Activated CD8-positive, alpha-beta T cell treated with anti-CD3 and anti-CD28 coated beads, Interleukin-2, amount 10 ng/mL, durations not matched to agents 7 days and 5 days (primary cell): ENCODE data around the gene NDST1. TPM values are rescaled to one million over a fixed set of nuclear protein-coding genes. Genes with fewer than 3 reads are reported as not detected.

Experiments
- ATAC-seq: fragments of 150-1000 bp; cut with Tn5 transposase; one replicate; pipeline ENCODE4 v1.10.0; 2021; ENCODE audit warnings: moderate library complexity
- CTCF ChIA-PET: fragments of 350-600 bp; sonication (Branson Sonifier 250); formaldehyde crosslinking; loops from one replicate; lab custom pipeline; 2021; ENCODE audit warnings: antibody characterized with exemption; lab: Charles Lee
- POLR2A ChIA-PET: fragments of 350-600 bp; sonication (Branson Sonifier 250); formaldehyde crosslinking; loops from one replicate; lab custom pipeline; 2021; ENCODE audit warnings: antibody characterized with exemption; lab: Charles Lee
- DNase-seq: peaks from one replicate; pipeline ENCODE4 v3.0.0-alpha.2; 2020
- H3K27ac Mint-ChIP-seq: one replicate; pipeline ENCODE4 v1.8.0; 2021; ENCODE audit warnings: mild to moderate bottlenecking, mixed read lengths
- H3K27me3 Mint-ChIP-seq: one replicate; pipeline ENCODE4 v1.8.0; 2021; ENCODE audit warnings: low read depth, mixed read lengths
- H3K36me3 Mint-ChIP-seq: one replicate; pipeline ENCODE4 v1.8.0; 2021; ENCODE audit warnings: low read depth, mixed read lengths
- H3K4me1 Mint-ChIP-seq: one replicate; pipeline ENCODE4 v1.8.0; 2021; ENCODE audit warnings: low read depth, mixed read lengths
- H3K4me3 Mint-ChIP-seq: one replicate; pipeline ENCODE4 v1.8.0; 2021; ENCODE audit warnings: mild to moderate bottlenecking, mixed read lengths
- H3K9me3 Mint-ChIP-seq: one replicate; pipeline ENCODE4 v1.8.0; 2022; ENCODE audit warnings: mixed read lengths; ENCODE audit not compliant: insufficient read depth
- total RNA-seq, 2 experiments: library from RNA; stranded (reverse); gene quantifications; one replicate each; pipeline ENCODE4 v1.2.3, GENCODE V29; 2021

Gene NDST1
- total RNA-seq, 2 experiments from 2014 or later = 0.63 TPM

DNA sequence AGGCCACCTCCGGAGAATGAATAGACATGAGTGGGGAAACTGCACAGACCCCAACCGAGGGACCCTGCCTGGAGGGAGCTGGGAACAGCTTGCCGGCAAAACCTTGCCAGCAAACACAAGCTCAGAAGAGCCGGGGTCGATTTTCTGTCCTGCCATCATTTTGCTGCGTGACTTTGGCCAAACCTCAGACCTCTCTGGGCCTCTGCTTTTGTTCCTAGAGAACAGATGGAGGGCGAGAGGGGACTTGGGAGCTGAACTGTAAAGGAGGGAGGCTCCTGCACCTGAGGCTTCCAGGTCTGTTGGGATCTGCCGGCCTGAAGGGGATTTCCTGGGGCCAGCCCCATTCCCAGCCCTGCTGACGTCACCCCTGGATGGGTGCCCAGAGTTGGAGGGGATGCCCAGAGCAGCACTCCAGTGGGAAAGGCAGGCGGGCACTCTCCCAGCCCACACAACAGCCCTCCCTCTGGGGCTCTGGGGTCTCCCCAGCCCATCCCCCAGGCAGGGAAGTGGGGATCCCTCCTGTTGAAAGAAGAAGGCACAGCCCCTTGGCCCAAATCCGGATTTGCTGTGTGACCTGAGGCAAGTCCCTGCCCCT, 92.1 kb downstream of the NDST1 start:
- Mint-ChIP-seq H3K27ac (no peak overlapping the region), H3K4me1 (no peaks in the 10 kb centered on the region)

DNA sequence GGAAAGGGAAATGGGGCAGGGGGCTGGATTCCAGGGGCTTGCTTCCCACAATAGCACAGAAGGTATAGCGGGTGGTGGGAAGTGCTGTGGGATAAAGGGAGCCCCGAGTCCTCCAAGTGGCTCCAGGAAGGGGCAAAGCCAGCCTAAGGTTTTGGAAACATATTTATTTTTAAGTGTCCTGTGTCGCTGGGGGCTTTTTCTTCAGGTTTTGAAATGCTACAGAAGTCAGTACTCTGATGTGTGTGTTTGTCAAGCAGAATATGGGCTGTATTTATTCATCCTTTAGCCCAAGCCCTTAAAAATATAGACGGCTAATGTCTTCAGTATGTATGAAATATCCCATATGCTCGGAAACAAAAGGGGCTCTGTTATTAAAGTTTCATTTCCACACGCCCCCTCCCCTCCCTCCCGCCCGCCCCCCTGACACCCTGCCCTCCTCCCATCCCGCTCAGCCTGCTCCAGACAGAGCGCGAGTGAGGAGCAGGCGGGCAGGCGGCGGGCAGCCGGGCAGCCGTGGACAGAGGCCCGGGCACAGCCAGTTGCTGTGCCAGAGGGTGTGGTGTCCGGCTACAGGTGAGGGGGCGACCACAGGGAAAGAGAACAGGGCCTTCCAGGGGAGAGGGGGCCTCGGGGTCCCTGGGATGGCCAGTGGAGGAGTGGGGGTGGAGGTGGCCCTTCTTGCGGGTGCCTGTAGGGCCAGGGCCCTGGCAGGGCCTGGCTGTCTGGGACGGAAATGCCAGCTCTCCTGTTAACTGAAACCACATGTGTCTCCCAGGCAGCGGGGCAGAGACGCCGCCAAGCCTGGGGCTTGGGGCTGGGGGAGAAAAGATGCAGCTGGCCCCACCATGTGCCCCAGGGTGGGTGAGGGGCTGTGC, 92.9 kb downstream of the NDST1 start:
- ChIA-PET POLR2A (no interaction called here), CTCF (no interaction called here)
- no peak overlapping the region for H3K27ac Mint-ChIP-seq
- H3K36me3 Mint-ChIP-seq = no peaks in the 10 kb centered on the region
- H3K4me3 Mint-ChIP-seq = no peak overlapping the region
- no peaks in the 10 kb centered on the region for H3K4me1 Mint-ChIP-seq
- no peaks in the 10 kb centered on the region for H3K27me3 Mint-ChIP-seq
- ATAC-seq (no peak), DNase-seq (no peak)
- H3K9me3 Mint-ChIP-seq = no peaks in the 10 kb centered on the region

More for the DNA sequence above, 92.1 kb downstream of the NDST1 start:
- H3K27me3 Mint-ChIP-seq = no peaks in the 10 kb centered on the region
- no peaks in the 10 kb centered on the region for H3K9me3 Mint-ChIP-seq
- POLR2A ChIA-PET = no interaction called here
- CTCF ChIA-PET = no interaction called here
- no peak for DNase-seq
- H3K4me3 Mint-ChIP-seq = no peak overlapping the region
- no peak for ATAC-seq
- H3K36me3 Mint-ChIP-seq = no peaks in the 10 kb centered on the region

DNA sequence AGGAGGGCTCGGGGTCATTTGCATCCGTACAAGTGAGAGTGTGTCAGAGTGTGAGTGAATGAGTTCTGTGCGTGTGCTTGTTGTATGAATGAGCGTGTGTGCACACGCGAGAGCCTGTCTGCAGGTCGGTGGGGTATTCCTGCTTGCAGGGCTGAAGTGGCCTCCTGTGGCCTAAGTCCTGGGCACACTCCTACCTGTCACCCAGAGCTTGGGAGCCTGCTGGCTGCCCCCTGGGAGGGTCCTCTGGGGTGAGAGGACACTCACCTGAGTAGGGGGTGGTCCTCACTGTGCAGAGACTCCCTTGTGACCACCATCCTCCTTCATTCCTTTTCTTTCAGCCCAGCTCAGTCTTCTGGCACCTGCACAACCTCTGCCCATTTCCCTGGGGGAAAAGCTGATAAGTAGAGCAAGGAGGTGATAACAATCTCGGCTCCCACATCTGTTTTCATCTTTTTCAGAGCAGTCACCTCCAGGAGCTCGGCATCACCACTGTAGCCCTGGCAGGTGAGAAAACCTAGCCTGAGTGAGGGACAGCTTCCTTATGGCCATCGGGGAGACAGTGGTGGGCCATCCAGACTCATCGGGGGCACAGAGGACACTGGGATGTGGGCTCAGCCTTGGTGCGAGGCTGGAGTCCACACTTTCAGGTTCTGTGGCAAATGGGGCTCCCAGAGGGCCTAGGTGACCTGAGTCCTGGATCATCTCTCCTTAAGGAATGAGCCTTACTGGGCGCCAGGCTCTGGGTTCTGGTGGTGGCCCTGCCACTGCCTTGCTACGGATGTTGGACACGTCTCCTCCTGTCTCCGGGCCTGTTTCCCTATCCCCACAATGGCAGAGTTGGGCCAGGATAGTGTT, 93.8 kb downstream of the NDST1 start:
- no peaks in the 10 kb centered on the region for H3K9me3 Mint-ChIP-seq
- ATAC-seq (no peak), DNase-seq (no peak)
- H3K27ac Mint-ChIP-seq = no peak overlapping the region
- POLR2A ChIA-PET = interaction anchor here (0.6 kb wide), 1 partner anchor 120 kb away, joined by 3 read pairs; no protein-coding TSS in a partner anchor
- H3K36me3 Mint-ChIP-seq = no peaks in the 10 kb centered on the region
- H3K27me3 Mint-ChIP-seq = no peaks in the 10 kb centered on the region
- no peak overlapping the region for H3K4me3 Mint-ChIP-seq
- H3K4me1 Mint-ChIP-seq = no peaks in the 10 kb centered on the region
- CTCF ChIA-PET = no interaction called here

DNA sequence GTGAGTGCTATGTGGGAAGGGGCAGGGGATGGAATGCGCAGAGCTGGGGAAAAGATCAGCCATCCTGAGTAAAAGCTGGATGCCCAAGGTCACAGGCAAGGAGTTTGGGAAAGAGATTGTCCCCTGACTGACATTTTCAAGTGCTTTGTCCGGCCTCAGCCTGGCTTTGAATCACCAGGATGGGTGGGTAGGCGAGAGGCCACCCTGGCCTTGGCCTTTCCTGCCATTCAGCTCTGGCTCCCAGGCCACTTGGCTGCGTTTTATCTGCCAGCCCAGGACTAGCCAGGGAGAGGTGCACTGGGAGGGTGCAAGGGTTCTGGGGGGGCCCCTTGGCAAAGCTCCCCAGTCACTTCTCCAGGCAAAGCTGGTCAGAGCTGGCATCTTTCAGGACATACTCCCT, 95.1 kb downstream of the NDST1 start:
- Mint-ChIP-seq H3K36me3 (no peaks in the 10 kb centered on the region), H3K27me3 (no peaks in the 10 kb centered on the region)
- CTCF ChIA-PET = interaction anchor here (0.6 kb wide), 1 partner anchor 46 kb away, joined by 3 read pairs; no protein-coding TSS in a partner anchor

DNA sequence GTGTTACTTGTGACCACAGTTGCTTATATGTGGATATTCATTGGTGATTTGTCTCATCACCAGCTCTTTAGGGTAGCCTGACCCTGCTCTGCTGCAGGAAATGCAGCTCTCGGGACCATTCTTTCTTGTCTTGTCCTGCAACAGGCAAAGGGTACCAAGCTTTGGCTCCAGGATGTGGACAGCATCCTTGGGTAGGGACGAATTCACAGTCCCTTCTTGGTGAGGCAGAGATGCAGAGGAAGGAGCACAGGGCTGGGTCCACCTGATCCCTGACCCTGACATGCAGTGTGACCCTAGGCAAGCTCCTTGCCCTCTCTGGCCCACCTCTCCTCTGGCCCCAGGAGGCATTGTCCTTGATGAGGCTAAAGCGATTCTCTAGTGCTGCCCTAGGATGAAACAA, 95.6 kb downstream of the NDST1 start:
- Mint-ChIP-seq H3K27me3 (no peaks in the 10 kb centered on the region), H3K27ac (no peak overlapping the region), H3K4me1 (no peaks in the 10 kb centered on the region), H3K36me3 (no peaks in the 10 kb centered on the region), H3K4me3 (no peak overlapping the region), H3K9me3 (no peaks in the 10 kb centered on the region)
- ATAC-seq = no peak
- DNase-seq = no peak
- ChIA-PET CTCF (interaction anchor here (0.6 kb wide), 1 partner anchor 46 kb away, joined by 3 read pairs; no protein-coding TSS in a partner anchor), POLR2A (no interaction called here)

More for the DNA sequence above, 95.1 kb downstream of the NDST1 start:
- Mint-ChIP-seq H3K27ac (no peak overlapping the region), H3K9me3 (no peaks in the 10 kb centered on the region), H3K4me1 (no peaks in the 10 kb centered on the region), H3K4me3 (no peak overlapping the region)
- DNase-seq (no peak), ATAC-seq (no peak)
- POLR2A ChIA-PET = no interaction called here

DNA sequence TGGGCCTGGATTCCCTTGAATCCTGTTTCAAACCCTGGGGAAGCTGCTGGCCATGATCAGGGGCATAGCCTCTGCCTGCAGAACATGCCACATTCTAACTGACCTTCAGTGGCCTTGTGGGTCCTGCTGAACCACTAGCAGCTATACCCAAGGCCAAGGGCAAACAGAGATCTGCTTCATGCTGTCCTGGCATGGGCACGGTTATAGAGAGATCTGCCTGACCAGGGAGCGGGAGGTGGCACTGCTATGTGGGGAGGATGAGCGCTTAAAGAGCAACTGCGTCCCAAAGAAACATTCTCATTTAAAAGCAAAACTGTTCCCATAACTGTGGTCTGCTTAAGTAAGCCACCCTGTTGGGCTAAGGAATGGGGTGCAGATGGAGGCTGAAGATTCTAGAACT, 96.1 kb downstream of the NDST1 start:
- Mint-ChIP-seq H3K4me3 (no peak overlapping the region), H3K27me3 (no peaks in the 10 kb centered on the region), H3K36me3 (no peaks in the 10 kb centered on the region), H3K4me1 (no peaks in the 10 kb centered on the region), H3K27ac (no peak overlapping the region), H3K9me3 (no peaks in the 10 kb centered on the region)
- no peak for DNase-seq
- CTCF ChIA-PET = no interaction called here
- ATAC-seq = no peak
- POLR2A ChIA-PET = no interaction called here

DNA sequence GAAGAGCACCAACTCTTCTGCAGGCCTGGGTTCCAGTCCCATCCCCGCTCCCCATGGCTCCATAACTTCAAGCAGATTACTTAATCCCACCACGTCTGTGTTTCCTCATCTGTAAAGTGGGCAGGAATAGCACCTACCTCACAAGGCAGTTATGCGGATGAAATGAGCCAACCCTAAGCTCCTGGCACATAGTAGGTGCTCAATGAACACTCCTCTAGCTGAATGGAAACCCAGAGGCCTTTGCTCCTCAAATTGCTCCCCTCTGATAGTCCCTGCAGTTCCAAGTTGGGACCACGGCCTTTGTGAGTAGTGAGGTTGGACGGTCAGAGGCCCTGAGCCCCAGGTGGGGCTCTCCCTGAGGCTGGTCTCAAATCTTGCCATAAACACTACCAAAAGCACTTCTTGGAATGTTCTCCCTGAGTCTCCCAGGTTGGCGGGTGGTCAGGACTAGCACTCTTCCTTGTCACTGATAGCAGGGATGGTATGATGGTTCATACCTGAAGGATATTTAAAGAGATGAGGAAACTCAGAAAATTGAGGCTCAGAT, 97.0 kb downstream of the NDST1 start:
- Mint-ChIP-seq H3K4me3 (no peak overlapping the region), H3K27ac (no peak overlapping the region), H3K27me3 (no peaks in the 10 kb centered on the region), H3K9me3 (no peaks in the 10 kb centered on the region), H3K4me1 (no peaks in the 10 kb centered on the region), H3K36me3 (no peaks in the 10 kb centered on the region)
- ATAC-seq (no peak), DNase-seq (no peak)
- ChIA-PET POLR2A (no interaction called here), CTCF (no interaction called here)

DNA sequence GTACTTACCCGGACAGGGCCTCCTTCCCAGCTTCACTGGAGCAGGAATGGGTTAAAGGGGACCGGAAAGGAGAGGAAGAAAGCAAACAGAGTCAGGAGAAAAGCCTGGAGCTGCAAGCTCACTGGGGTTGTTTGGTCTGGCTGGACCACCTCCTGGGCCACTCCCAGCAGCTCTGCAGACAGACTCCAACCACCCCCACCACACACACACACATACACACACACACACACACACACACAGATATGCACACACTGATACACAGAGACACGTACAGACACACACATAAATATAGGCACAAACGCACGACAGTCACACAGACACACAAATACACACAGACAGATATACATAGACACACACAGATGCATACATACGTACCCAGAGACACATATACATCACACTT, 97.6 kb downstream of the NDST1 start:
- ChIA-PET CTCF (no interaction called here), POLR2A (no interaction called here)
- DNase-seq (no peak), ATAC-seq (no peak)
- H3K4me1 Mint-ChIP-seq = no peaks in the 10 kb centered on the region
- no peaks in the 10 kb centered on the region for H3K36me3 Mint-ChIP-seq
- H3K27me3 Mint-ChIP-seq = no peaks in the 10 kb centered on the region
- H3K4me3 Mint-ChIP-seq = no peak overlapping the region
- H3K27ac Mint-ChIP-seq = no peak overlapping the region
- H3K9me3 Mint-ChIP-seq = no peaks in the 10 kb centered on the region

DNA sequence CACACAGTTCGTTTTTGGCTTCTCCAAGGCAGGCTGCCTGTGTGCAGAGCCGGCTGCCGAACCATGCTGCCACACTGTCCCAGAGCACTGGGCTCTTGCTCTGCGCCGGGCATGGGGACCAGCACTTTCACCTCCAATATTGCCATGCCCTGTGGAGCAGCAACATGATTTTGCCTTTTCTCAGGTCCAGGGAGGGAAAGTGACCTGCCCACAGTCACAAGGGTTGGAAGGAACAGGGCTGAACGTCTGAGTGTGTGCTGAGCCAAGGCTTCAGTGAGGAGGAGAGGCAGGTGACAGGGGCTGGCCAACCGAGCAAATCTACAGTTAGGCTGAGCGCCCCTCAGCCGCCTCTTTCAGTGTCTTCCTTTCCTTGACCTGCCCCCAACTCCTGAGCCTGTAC, 98.5 kb downstream of the NDST1 start:
- Mint-ChIP-seq H3K27ac (no peak overlapping the region), H3K4me1 (no peaks in the 10 kb centered on the region), H3K36me3 (no peaks in the 10 kb centered on the region), H3K27me3 (no peaks in the 10 kb centered on the region), H3K4me3 (no peak overlapping the region), H3K9me3 (no peaks in the 10 kb centered on the region)
- ChIA-PET CTCF (no interaction called here), POLR2A (no interaction called here)
- ATAC-seq = no peak
- DNase-seq = no peak

DNA sequence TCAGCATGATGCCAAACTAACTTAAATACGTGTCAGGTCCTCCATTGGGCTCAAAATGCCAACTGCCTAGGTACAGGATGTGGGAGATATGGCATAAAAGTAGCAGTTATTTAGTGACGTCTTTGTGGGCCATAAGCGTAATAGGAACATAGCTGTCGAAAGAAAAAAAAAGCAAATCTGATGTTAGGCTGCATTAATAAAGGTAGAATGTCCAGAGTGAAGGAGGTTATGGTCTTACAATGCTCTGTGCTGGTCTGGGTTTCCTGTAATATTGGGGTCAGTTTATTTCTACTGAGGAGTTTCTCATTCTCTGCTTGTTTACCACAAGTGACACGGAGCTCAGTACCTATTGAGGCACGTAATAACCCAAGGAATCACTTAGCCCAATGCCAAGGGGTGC, 99.2 kb downstream of the NDST1 start:
- POLR2A ChIA-PET = no interaction called here
- H3K9me3 Mint-ChIP-seq = no peaks in the 10 kb centered on the region
- H3K27me3 Mint-ChIP-seq = no peaks in the 10 kb centered on the region
- ATAC-seq (no peak), DNase-seq (no peak)
- no peak overlapping the region for H3K27ac Mint-ChIP-seq
- CTCF ChIA-PET = interaction anchor here (1.8 kb wide), 1 partner anchor 47 kb away, joined by 4 read pairs; no protein-coding TSS in a partner anchor
- H3K4me1 Mint-ChIP-seq = no peaks in the 10 kb centered on the region
- H3K4me3 Mint-ChIP-seq = no peak overlapping the region
- H3K36me3 Mint-ChIP-seq = no peaks in the 10 kb centered on the region
